SK-N-DZ (cell line): ENCODE data around the gene SLC1A2.

Experiments used
- DNase-seq: peaks from one replicate; pipeline ENCODE4 v3.0.0-alpha.2; 2015; ENCODE audit warnings: low spot score

SLC1A2 gene

GRCh38 chr11:35305670-35306382, 113.5 kb downstream of the SLC1A2 start:
- peak; percentile 49 for DNase-seq

- DNase-seq, result no peak
Measured at GRCh38 chr11:35304900-35305460, 114.4 kb downstream of the SLC1A2 start.

DNA sequence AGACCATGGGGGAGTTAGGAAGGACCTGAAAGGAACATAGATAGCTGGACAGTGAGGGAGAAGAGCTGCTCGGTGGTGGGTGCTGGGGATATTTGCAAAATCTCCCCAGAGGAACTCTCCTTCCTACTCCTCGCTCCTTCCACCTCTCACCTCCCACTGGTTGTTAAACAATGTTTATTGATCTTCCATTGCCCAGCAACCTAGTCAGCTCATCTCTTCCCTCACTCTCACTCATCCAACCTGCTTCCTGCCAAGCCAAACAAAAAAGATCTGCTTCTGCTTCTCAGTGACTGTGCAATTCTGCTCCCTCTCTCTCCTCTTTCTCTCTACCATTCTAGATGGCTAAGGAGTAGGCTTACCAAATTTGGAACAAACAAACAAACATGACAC, 115.0 kb downstream of the SLC1A2 start:
- DNase-seq, result no peak

DNA sequence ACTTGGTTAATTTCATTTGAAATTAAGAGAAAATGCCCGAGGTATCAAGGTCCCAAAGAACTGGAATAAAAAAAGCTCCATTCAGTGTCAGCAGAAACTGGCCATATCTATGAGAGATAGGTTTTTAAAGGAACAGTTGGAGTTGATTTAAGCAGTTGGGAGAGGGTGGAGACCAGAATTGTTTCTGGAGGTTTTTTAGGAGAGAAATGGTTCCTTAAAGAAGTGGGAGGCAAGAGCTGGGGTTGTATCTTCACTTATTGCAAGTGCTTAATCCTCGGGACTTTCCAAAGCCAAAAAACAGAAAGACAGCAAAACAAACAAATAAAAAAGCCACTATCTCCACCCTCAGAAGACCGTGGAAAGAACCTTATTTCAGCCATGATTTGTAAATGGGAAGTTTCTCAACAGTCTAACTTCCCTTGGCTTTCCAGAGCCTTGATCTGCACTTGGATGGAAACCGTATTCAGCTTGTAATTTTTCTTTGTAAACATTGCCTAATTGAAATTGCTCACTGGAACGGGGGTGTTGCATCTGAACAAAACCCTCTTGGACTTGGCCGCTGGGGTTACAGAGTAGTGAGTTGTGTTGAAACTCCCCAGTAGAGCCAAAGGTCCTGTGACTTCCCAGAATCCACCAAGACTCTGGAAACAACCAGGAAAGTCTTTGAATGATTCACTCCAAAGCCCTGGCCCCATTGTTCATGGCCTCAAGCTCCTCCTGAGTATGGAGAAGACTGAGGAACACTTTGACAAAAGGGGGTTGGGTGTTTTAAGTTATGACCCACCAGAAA, 115.6 kb downstream of the SLC1A2 start:
- DNase-seq, result no peak

GRCh38 chr11:35302398-35302797, 117.0 kb downstream of the SLC1A2 start:
- DNase-seq, result no peak

DNA sequence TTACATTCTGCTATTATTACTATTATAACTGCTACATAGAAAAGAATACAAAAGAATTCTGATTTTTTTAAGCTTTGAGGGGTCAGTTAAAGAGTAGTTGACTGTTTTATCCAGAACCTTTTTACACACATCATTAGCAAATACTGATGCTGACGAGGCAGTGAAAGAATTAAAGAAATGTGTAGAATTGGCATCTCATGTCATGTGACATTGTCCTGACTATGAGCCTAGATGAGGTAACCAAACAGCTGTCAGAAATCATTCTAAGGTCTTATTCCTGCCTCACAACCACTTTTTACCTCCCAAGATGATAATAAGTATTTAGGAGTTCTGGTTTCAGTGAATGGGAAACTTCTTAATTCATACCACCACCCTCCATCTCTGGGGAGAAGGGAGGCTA, 121.0 kb downstream of the SLC1A2 start:
- no peak for DNase-seq

DNA sequence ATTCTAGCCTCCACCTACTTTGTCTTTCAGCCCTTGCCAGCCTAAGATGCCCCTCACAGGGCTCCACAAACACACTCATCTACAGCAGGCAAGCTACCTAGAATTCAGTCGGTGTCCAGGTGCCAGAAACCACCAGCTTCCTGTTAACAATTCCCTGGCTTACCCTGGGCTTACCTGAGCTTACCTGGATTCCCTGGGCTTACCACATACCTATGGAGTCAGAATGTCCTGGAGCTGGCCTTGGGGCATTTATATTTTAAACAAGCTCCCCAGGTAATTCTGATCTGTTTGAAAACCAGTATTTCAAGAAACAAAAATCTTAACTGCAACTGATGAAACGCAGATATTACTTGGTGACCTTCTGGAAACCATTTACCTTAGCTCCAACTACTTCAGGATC, 123.6 kb downstream of the SLC1A2 start:
- DNase-seq, result no peak

- DNase-seq, result no peak
Measured at GRCh38 chr11:35293699-35294098, 125.7 kb downstream of the SLC1A2 start.

DNA sequence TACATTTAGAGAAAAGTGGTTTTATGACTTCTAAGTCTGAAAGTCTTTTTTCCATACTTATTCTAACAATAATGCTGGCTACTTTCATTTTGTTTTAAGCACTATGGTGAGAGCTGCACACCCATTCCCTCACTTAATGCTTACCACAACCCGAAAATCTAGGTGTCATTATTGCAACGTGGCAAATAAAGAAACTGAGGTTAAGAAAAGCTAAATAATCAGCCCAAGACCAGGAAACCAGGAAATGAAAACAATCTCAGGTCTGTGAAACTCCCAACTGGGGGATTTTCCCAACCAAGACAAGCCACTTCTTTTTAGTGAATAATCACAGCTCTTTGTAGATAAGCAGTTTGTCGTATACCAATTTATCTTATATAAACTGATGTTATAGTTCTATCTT, 126.3 kb downstream of the SLC1A2 start:
- DNase-seq, result no peak

DNA sequence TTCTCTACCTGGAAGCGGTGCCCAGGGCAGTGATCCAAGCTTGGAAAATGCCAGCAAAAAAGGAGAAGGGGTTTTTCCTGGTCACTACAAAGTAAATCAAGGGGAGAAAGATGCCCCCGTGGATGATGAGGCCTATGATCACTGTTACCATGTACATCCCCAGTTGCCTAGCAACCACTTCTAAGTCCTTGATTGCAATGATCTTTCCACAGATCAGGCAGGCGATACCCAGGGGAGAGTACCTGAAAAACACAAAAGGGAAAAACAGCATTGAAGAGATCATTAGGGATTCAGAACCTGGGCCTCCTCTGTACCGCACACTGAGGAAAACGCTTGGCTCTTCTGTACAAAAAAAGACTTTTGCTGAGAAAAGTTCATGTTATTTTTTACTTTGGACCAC, 127.1 kb downstream of the SLC1A2 start:
- DNase-seq, result peak; percentile 7

GRCh38 chr11:35290876-35291275, 128.5 kb downstream of the SLC1A2 start:
- no peak for DNase-seq

DNA sequence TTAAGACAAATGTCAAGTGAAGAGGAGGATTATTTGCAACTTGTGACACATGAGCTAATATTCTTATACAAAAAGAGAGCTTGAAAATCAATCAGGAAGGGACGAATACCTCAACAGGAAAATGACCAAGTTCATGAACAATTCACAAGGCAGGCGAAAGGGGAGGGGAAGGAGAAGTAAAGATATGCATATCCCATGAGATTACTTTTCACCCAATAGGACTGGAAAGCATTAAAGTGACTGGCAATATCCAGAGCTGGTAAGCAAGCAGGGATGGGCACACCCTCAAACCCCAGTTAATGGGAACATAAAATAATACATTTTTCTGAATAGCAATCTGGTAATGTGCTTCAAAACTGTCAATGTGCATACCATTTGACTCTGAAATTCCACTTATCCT, 129.5 kb downstream of the SLC1A2 start:
- no peak for DNase-seq

GRCh38 chr11:35288817-35289541, 130.4 kb downstream of the SLC1A2 start:
- no peak for DNase-seq

GRCh38 chr11:35288309-35288708, 131.0 kb downstream of the SLC1A2 start:
- no peak for DNase-seq

- no peak for DNase-seq
Measured at GRCh38 chr11:35287344-35287890, 131.9 kb downstream of the SLC1A2 start.

DNA sequence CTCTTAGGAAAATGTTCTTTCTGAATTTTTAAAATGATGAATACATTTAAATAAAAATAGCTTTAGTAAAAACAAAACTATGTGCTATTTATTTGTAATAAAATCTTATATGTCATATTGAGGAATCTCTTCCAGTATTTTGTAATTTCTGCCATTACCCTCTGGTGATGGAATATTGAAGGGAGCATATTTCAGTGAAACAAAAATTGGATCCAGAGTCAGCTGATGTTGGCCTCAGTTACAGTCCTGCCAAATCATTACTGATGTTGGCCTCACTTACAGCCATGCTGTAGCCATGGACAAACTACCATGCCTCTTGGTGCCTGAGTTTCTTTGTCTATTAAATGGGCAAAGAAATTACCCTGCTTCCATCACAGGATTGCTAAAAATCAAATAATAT, 133.2 kb downstream of the SLC1A2 start:
- no peak for DNase-seq

DNA sequence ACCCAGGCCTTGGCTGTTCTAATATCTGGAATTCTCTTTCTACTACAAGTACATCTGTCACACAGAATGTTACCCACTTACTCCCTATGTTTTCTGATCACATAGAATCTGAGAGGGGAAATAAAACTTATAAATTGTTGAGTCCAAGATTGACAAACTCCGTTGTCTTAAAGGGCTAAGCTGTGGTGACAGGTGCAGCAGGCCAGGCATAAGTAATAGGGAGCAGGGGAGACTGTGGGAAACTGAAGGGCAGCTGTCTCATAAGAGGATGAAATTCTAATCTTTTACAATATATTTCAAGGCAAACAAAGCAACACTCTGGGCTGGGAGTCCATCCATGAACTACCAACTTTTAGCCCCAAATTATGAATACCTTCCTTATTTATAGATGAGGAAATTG, 133.9 kb downstream of the SLC1A2 start:
- DNase-seq, result no peak

GRCh38 chr11:35282221-35282882, 137.0 kb downstream of the SLC1A2 start:
- DNase-seq, result no peak

DNA sequence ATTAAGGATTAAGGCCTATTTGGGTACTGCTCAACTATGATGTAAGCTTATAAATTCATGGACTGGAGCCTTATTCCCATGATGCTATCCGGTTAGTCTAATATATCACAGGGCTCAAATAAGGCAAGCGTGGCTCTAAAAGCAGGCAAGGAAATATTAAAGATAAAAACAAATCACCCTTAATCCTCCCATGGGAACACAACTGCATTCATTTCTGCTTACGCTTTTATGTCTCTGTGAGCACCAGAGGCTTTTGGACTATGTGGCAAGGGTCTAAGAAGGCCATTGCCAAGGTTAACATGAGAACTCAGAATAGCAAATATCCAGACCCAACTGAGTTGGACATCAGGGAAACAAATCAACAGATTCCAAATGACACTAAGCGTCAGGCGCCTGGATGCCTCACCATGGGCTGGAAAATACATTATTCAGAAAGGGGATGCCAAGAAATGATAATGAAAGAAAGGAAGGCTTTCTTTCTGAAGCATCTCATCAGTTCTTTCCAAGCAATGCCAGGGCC, 138.1 kb downstream of the SLC1A2 start:
- no peak for DNase-seq

GRCh38 chr11:35280727-35281126, 138.6 kb downstream of the SLC1A2 start:
- DNase-seq, result no peak

- DNase-seq, result no peak
Measured at GRCh38 chr11:35277827-35278226, 141.5 kb downstream of the SLC1A2 start.
